Astrocyte of the spinal cord (primary cell): ENCODE measurements around the gene PIM1.

Source experiments
- DNase-seq: peaks from one replicate; pipeline ENCODE4 v3.0.0; 2011; ENCODE audit warnings: low read depth, low spot score
- H3K4me3 ChIP-seq: 2 replicates; pipeline ENCODE4 v1.5.1; 2011; ENCODE audit warnings: low read depth, mild to moderate bottlenecking, low read length, moderate library complexity
- in situ Hi-C: cut with HindIII; loops from 2 replicates; pipeline ENCODE4 v1.10.0; 2017; ENCODE audit warnings: low sequenced_read_pairs
- TF ChIP-seq, protein P1 (sequence below): IDR thresholded peaks from 2 replicates; pipeline ENCODE4 v1.5.1; 2012; ENCODE audit warnings: low read depth, mild to moderate bottlenecking, low read length, inconsistent platforms

Gene PIM1

DNA sequence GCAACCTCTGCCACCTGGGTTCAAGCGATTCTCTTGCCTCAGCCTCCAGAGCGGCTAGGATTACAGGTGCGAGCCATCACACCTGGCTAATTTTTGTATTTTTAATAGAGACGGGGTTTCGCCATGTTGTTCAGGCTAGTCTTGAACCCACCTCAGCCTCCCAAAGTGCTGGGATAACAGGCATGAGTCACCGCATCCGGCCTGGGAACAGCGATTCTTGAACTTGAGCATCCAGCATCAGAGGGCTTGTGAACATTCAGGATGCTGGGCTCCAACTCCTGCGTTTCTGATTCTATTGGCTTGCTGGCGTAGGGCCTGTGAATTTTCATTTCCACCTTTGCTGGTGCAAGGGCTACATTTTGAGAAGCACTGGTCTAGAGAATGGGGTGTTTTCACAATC, 24.5 kb upstream of the PIM1 start:
- H3K4me3 ChIP-seq, result no peak overlapping the region
- TF ChIP-seq, protein P1, sequence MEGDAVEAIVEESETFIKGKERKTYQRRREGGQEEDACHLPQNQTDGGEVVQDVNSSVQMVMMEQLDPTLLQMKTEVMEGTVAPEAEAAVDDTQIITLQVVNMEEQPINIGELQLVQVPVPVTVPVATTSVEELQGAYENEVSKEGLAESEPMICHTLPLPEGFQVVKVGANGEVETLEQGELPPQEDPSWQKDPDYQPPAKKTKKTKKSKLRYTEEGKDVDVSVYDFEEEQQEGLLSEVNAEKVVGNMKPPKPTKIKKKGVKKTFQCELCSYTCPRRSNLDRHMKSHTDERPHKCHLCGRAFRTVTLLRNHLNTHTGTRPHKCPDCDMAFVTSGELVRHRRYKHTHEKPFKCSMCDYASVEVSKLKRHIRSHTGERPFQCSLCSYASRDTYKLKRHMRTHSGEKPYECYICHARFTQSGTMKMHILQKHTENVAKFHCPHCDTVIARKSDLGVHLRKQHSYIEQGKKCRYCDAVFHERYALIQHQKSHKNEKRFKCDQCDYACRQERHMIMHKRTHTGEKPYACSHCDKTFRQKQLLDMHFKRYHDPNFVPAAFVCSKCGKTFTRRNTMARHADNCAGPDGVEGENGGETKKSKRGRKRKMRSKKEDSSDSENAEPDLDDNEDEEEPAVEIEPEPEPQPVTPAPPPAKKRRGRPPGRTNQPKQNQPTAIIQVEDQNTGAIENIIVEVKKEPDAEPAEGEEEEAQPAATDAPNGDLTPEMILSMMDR, result no peak
- in situ Hi-C loops, result no loop called here
- DNase-seq, result no peak

DNA sequence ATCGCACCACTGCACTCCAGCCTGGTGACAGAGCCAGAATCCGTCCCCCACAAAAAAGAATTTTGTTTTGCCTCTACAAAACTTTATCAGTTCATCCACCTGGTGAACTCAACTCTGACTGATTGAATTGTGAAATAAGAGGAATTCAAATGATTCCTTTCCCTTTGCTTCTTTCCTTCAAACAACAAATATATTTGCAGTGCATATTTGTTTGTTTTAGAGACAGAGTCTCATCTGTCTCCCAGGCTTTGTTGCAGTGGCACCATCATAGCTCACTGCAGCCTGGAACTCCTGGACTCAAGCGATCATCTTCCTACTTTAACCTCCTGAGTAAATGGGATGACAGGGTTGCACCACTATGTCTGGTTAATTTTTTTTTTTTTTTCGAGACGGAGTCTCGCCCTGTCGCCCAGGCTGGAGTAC, 23.2 kb upstream of the PIM1 start:
- TF ChIP-seq, protein P1, result no peak

DNA sequence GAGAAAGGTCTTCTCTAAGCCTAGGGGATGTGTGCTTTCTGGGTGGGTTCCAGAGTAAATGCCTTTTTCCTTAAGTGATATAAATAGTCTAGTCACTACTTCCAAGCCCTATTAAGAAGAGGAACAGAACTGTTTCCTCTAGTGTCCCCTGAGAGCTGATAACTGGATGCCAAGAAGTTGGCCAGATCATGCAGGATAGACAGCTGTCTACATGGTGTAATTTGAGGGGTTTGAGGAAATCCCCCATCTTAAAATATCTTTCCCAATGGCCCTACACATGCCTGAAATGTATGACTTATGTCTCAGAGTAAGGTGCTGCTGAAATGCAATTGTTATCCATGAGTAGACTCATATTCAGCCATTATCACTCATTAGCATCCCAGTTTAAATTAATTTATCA, 20.2 kb upstream of the PIM1 start:
- TF ChIP-seq, protein P1, result no peak
- in situ Hi-C loops, result no loop called here
- no peak for DNase-seq
- H3K4me3 ChIP-seq, result no peak overlapping the region

More for the DNA sequence above, 23.2 kb upstream of the PIM1 start:
- no peak overlapping the region for H3K4me3 ChIP-seq
- no peak for DNase-seq
- in situ Hi-C loops, result no loop called here

DNA sequence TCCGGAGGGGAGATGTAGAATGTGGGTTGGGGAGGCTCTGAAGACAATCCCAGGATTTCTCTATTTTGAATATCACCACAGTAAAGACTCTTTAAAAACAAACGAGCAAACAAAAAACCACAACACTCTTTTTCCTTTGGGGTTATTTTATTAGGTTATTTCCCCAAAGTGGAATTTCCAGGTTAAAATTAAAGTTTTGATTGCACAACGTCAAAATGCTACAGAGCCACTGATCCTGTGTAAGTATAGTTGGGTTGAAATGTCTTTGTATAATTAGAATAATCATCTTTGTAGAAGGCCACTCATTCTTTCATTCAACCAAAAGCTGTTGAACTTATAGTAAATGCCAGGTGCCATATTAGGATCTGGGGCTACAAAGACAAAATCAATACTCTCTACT, 19.6 kb upstream of the PIM1 start:
- no peak overlapping the region for H3K4me3 ChIP-seq
- TF ChIP-seq, protein P1, result no peak
- in situ Hi-C loops, result no loop called here
- DNase-seq, result no peak

DNA sequence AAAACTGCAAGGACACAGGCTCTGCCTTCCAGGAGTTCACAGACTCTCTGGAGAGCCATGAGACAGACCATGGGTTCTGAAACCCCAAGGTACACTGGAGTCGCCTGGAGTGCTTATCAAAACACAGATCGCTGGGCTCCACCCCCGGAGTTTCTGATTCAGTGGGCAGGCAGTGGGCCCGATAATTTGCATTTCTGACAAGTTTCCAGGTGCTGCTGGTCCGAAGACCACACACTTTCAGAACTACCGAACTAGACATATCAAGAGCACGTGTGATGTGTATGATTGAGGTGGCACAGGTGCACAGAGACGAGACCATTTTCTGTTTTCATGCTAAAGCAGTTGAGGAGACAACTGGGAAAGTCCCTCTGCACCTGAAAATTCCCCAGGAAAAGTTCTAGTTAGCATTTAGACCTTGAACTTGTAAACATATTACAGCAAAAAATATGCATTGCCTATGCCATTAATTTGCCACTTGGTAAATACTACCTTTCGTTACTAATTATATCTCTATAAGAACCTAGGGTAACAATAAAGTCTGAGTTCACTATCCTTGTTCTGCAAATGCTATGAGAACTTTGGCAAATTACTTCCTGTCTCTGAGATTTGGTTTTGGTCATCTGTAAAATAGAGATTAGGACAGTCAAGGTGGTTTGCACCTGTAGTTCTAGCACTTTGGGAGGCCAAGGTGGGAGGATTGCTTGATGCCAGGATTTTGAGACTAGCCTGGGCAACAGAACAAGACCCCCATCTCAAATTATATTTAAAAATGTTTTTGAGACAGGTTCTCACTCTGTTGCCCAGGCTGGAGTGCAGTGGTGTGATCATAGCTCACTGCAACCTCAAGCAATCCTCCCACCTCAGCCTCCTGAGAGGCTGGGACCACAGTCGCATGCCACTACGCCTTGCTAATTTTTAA, 14.3 kb upstream of the PIM1 start:
- TF ChIP-seq, protein P1, result no peak
- H3K4me3 ChIP-seq, result no peak overlapping the region
- DNase-seq, result no peak
- in situ Hi-C loops, result no loop called here

DNA sequence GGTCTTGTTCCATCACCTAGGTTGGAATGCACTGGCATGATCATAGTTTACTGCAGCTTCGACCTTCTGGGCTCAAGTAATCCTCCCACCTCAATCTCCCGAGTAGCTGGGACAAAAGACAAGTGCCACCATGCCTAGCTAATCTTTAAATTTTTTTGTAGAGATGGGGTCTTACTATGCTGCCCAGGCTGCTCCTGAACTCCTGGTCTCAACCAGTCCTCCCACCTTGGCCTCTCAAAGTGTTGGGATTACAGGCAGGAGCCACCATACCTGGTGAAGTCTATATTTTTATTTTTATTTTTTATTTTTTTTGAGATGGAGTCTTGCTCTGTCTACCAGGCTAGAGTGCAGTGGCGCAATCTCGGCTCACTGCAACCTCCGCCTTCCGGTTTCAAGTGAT, 11.4 kb upstream of the PIM1 start:
- no peak for DNase-seq
- TF ChIP-seq, protein P1, result no peak
- in situ Hi-C loops, result no loop called here

More for the DNA sequence above, 11.4 kb upstream of the PIM1 start:
- H3K4me3 ChIP-seq, result no peak overlapping the region
